ENCODE results near the gene RSAD2.

The RSAD2 gene

GRCh38 chr2:6877402-6878304, at the start of gene RSAD2:
RSAD2 (plus strand) TSS chr2:6877777; CDS start chr2:6877801, 24 bp downstream.
- TF ChIP-seq CTCF (IDR thresholded peaks at IDR 0.05; ENCODE audit: insufficient read depth, low read length, missing control alignments): no peak
- H3K4me3 ChIP-seq (ENCODE audit: low read depth, low read length): peak within 1 kb of the TSS; percentile 34
- ChIA-PET CTCF (interaction anchor here (1.5 kb wide), 1 partner anchor 167 kb away, joined by 5 read pairs; no protein-coding TSS in a partner anchor), POLR2A (no interaction called here)
- DNase-seq (ENCODE audit: low read depth, low spot score): no peak

GRCh38 chr2:6828299-6828584, 49.3 kb upstream of the RSAD2 start:
- peak; percentile 32 for TF ChIP-seq CTCF (IDR thresholded peaks at IDR 0.05; ENCODE audit: insufficient read depth, low read length, missing control alignments)
- ChIA-PET CTCF (no interaction called here), POLR2A (no interaction called here)
- no peak for DNase-seq (ENCODE audit: low read depth, low spot score)
- H3K4me3 ChIP-seq (ENCODE audit: low read depth, low read length): no peak overlapping the region

- ChIA-PET POLR2A (no interaction called here), CTCF (no interaction called here)
- H3K4me3 ChIP-seq (ENCODE audit: low read depth, low read length): no peak overlapping the region
- TF ChIP-seq CTCF (IDR thresholded peaks at IDR 0.05; ENCODE audit: insufficient read depth, low read length, missing control alignments): no peak
- no peak for DNase-seq (ENCODE audit: low read depth, low spot score)
These were observed 46.3 kb upstream of the RSAD2 start for GRCh38 chr2:6831229-6831628.

GRCh38 chr2:6832596-6833299, 44.8 kb upstream of the RSAD2 start:
- H3K4me3 ChIP-seq (ENCODE audit: low read depth, low read length): no peak overlapping the region
- CTCF ChIA-PET: no interaction called here
- DNase-seq (ENCODE audit: low read depth, low spot score): no peak
- TF ChIP-seq CTCF (IDR thresholded peaks at IDR 0.05; ENCODE audit: insufficient read depth, low read length, missing control alignments): no peak
- POLR2A ChIA-PET: no interaction called here

GRCh38 chr2:6833300-6833604, 44.3 kb upstream of the RSAD2 start:
- ChIA-PET POLR2A (no interaction called here), CTCF (no interaction called here)
- no peak overlapping the region for H3K4me3 ChIP-seq (ENCODE audit: low read depth, low read length)
- no peak for DNase-seq (ENCODE audit: low read depth, low spot score)
- no peak for TF ChIP-seq CTCF (IDR thresholded peaks at IDR 0.05; ENCODE audit: insufficient read depth, low read length, missing control alignments)

- POLR2A ChIA-PET: no interaction called here
- no peak for DNase-seq (ENCODE audit: low read depth, low spot score)
- no peak overlapping the region for H3K4me3 ChIP-seq (ENCODE audit: low read depth, low read length)
- CTCF ChIA-PET: no interaction called here
- no peak for TF ChIP-seq CTCF (IDR thresholded peaks at IDR 0.05; ENCODE audit: insufficient read depth, low read length, missing control alignments)
These were observed 43.4 kb upstream of the RSAD2 start for GRCh38 chr2:6834163-6834562.

All from AG04449 (cell line).